ENCODE data around the gene PRDM7.
"Not testable (repeated sequence)": the region's sequence is repeated elsewhere in the genome, so short reads cannot be mapped to it uniquely, and the experiment has no call there.

The PRDM7 gene

GRCh38 chr16:90070440-90070839 lies 6.7 kb downstream of the PRDM7 start:
- no peak for DNase-seq

- no peak for DNase-seq
Measured at GRCh38 chr16:90061437-90061836, 15.7 kb downstream of the PRDM7 start.

GRCh38 chr16:90057738-90058173 lies 19.4 kb downstream of the PRDM7 start:
- peak; percentile 58 for DNase-seq

- not testable (repeated sequence) for DNase-seq
Measured at GRCh38 chr16:90056521-90056920, 20.6 kb downstream of the PRDM7 start.

GRCh38 chr16:90055371-90055770 lies 21.8 kb downstream of the PRDM7 start:
- no peak for DNase-seq

GRCh38 chr16:90054554-90054953 lies 22.6 kb downstream of the PRDM7 start:
- DNase-seq, result no peak

GRCh38 chr16:90053902-90054500 lies 23.1 kb downstream of the PRDM7 start:
- no peak for DNase-seq

- no peak for DNase-seq
Measured at GRCh38 chr16:90050969-90051368, 26.2 kb downstream of the PRDM7 start.

- DNase-seq, result no peak
Measured at GRCh38 chr16:90048737-90049330, 28.3 kb downstream of the PRDM7 start.

- no peak for DNase-seq
Measured at GRCh38 chr16:90048347-90048722, 28.8 kb downstream of the PRDM7 start.

- DNase-seq, result no peak
Measured at GRCh38 chr16:90047714-90048346, 29.3 kb downstream of the PRDM7 start.

GRCh38 chr16:90046971-90047713 lies 30.0 kb downstream of the PRDM7 start:
- DNase-seq, result no peak

- DNase-seq, result no peak
Measured at GRCh38 chr16:90046122-90046970, 30.8 kb downstream of the PRDM7 start.

GRCh38 chr16:90044111-90044551 lies 33.0 kb downstream of the PRDM7 start:
- DNase-seq, result no peak

- DNase-seq, result no peak
Measured at GRCh38 chr16:90043526-90043925, 33.6 kb downstream of the PRDM7 start.

- no peak for DNase-seq
Measured at GRCh38 chr16:90042946-90043514, 34.1 kb downstream of the PRDM7 start.

- no peak for DNase-seq
Measured at GRCh38 chr16:90041896-90042473, 35.1 kb downstream of the PRDM7 start.

- no peak for DNase-seq
Measured at GRCh38 chr16:90040152-90041023, 36.7 kb downstream of the PRDM7 start.

GRCh38 chr16:90037276-90037675 lies 39.9 kb downstream of the PRDM7 start:
- DNase-seq, result no peak

GRCh38 chr16:90035902-90036301 lies 41.2 kb downstream of the PRDM7 start:
- DNase-seq, result no peak

GRCh38 chr16:90034504-90034903 lies 42.6 kb downstream of the PRDM7 start:
- DNase-seq, result no peak
